Adipocyte (in vitro differentiated cells): ENCODE data around the gene PI4K2B.
"Not testable (repeated sequence)": the region's sequence is repeated elsewhere in the genome, so short reads cannot be mapped to it uniquely, and the experiment has no call there.

Experiments used
- DNase-seq: peaks from one replicate; pipeline ENCODE4 v3.0.0-alpha.2; 2015; ENCODE audit warnings: low read depth
- H3K27me3 ChIP-seq: replicated peaks from 2 replicates; pipeline ENCODE4 v1.7.0; 2013; ENCODE audit warnings: mild to moderate bottlenecking, low read length, moderate library complexity; ENCODE audit not compliant: control insufficient read depth, insufficient read depth
- H3K36me3 ChIP-seq: 2 replicates; pipeline ENCODE4 v1.7.0; 2013; ENCODE audit warnings: low read length, mild to moderate bottlenecking, moderate library complexity; ENCODE audit not compliant: control insufficient read depth, insufficient read depth, severe bottlenecking
- H3K4me1 ChIP-seq: 2 replicates; pipeline ENCODE4 v1.7.0; 2013; ENCODE audit warnings: mild to moderate bottlenecking, low read length, moderate library complexity; ENCODE audit not compliant: control insufficient read depth, insufficient read depth
- H3K4me3 ChIP-seq: 2 replicates; pipeline ENCODE4 v1.7.0; 2013; ENCODE audit warnings: mild to moderate bottlenecking, low read length, moderate library complexity
- H3K9ac ChIP-seq: 2 replicates; pipeline ENCODE4 v1.7.0; 2013; ENCODE audit warnings: mild to moderate bottlenecking, low read length, moderate library complexity
- H3K9me3 ChIP-seq: 2 replicates; pipeline ENCODE4 v1.7.0; 2013; ENCODE audit warnings: mild to moderate bottlenecking, low read length, moderate library complexity; ENCODE audit not compliant: control insufficient read depth

Gene PI4K2B

DNA sequence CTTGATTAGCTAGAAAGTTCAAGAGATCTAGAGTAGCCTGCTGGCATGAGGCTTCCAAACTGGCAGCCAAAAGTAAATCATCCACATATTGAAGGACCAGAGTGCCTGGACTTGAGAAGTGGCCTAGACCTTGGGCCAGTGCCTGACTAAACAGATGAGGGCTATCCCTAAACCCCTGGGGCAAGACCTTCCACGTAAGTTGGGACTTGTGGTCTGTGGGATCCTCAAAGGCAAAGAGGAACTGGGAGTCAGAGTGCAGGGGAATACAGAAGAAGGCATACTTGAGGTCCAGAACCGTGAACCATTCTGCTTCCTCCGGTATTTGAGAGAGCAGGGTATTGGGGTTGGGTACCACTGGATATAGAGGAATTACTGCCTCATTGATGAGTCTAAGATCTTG lies 8.4 kb downstream of the PI4K2B start:
- not testable (repeated sequence) for H3K36me3 ChIP-seq, H3K27me3 ChIP-seq, H3K4me1 ChIP-seq, H3K9ac ChIP-seq, DNase-seq, H3K4me3 ChIP-seq, H3K9me3 ChIP-seq

- DNase-seq, result no peak
- H3K9me3 ChIP-seq, result no peaks in the 10 kb centered on the region
- H3K36me3 ChIP-seq, result no peaks in the 10 kb centered on the region
Observed at GRCh38 chr4:25245181-25245580, 11.3 kb downstream of the PI4K2B start.

DNA sequence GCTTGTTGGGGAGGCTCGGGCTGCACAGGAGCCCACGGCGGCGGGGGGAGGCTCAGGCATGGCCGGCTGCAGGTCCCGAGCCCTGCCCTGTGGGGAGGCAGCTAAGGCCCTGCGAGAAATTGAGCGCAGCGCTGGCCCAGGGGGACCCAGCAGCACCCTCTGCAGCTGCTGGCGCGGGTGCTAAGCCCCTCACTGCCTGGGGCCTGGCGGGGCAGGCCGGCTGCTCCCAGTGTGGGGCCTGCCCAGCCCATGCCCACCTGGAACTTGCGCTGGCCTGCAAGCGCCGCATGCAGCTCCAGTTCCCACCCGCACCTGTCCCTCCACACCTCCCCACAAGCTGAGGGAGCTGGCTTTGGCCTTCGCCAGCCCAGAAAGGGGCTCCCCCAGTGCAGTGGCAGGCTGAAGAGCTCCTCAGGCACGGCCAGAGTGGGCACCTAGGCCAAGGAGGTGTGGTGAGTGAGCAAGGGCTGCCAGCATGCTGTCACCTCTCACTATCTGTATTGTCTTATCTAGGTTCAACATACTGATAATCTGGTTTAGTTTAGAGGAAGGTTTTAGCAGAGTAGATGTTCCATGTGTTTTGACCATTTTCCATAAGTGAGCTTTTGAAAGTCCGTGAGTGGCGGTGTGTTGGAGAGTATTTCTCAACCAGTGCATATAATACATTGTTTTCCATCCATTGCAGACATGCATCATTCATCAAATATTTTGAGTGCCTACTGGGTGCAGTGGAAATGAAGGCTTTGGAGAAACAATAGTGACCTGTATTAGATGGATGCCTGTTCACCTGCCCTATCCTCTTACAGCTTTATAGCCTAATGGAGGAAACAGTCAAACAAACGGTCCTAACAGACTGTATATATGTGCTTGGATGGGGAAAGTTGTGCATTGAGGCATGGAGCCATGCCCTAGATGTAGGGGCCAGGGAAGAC lies 13.1 kb downstream of the PI4K2B start:
- DNase-seq, result no peak
- Histone ChIP-seq H3K9ac (no peak overlapping the region), H3K4me3 (no peak overlapping the region), H3K36me3 (no peaks in the 10 kb centered on the region), H3K27me3 (no peaks in the 10 kb centered on the region), H3K9me3 (no peaks in the 10 kb centered on the region), H3K4me1 (no peaks in the 10 kb centered on the region)

More at GRCh38 chr4:25245181-25245580, 11.3 kb downstream of the PI4K2B start:
- no peaks in the 10 kb centered on the region for H3K4me1 ChIP-seq
- H3K27me3 ChIP-seq, result no peaks in the 10 kb centered on the region
- no peak overlapping the region for H3K4me3 ChIP-seq
- no peak overlapping the region for H3K9ac ChIP-seq

DNA sequence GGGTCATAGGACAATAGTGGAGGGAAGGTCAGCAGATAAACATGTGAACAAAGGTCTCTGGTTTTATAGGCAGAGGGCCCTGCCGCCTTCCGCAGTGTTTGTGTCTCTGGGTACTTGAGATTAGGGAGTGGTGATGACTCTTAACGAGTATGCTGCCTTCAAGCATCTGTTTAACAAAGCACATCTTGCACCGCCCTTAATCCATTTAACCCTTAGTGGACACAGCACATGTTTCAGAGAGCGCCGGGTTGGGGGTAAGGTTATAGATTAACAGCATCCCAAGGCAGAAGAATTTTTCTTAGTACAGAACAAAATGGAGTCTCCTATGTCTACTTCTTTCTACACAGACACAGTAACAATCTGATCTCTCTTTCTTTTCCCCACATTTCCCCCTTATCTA lies 15.0 kb downstream of the PI4K2B start:
- H3K9me3 ChIP-seq, DNase-seq, H3K27me3 ChIP-seq, H3K9ac ChIP-seq, H3K4me3 ChIP-seq, H3K36me3 ChIP-seq: not testable (repeated sequence)
- peaks cover 12% of the 10 kb centered on the region for H3K4me1 ChIP-seq

DNA sequence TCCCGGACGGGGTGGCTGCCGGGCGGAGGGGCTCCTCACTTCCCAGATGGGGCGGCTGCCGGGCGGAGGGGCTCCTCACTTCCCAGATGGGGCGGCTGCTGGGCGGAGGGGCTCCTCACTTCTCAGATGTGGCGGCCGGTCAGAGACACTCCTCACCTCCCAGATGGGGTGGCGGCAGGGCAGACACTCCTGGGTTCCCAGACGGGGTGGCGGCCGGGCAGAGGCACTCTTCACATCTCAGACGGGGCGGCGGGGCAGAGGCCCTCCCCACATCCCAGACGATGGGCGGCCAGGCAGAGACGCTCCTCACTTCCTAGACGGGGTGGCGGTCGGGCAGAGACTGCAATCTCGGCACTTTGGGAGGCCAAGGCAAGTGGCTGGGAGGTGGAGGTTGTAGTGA lies 15.7 kb downstream of the PI4K2B start:
- not testable (repeated sequence) for H3K9ac ChIP-seq, H3K9me3 ChIP-seq, H3K4me3 ChIP-seq, DNase-seq, H3K27me3 ChIP-seq, H3K36me3 ChIP-seq
- H3K4me1 ChIP-seq, result peaks cover 12% of the 10 kb centered on the region

DNA sequence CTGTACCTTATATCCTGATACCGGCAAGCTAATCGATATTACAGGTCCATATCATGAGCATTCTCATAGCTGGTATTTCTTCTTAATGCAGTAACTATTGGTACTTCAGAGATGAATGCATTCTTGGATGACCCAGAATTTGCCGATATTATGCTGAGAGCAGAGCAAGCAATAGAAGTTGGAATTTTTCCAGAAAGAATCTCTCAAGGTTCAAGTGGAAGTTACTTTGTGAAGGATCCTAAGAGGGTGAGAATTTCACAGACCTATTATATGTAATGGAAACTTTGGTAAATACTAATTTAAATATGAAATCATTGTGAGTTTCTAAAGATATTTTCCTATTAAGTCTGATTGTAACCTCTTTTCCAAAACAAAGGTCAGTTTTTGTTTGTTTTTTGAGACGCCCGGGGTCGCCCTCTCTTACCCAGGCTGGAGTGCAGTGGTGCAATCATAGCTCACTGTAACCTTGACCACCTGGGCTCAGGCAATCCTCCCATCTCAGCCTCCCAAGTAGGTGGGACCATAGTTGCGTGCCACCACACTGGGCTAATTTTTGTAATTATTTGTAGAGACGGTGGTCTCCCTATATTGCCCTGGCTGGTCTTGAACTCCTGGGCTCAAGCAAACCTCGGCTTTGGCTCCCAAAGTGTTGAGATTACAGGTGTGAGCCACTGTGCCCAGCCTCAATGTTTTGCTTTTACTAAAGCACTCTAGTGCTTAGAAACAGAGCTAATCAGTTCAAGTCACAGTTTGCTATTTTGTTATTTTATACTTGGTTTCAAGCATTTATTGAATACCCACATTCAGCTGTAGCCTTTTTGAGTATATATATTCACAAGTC lies 18.6 kb downstream of the PI4K2B start:
- H3K9me3 ChIP-seq, result no peaks in the 10 kb centered on the region
- no peak overlapping the region for H3K9ac ChIP-seq
- no peak for DNase-seq
- H3K4me1 ChIP-seq, result peaks cover 12% of the 10 kb centered on the region
- no peak overlapping the region for H3K4me3 ChIP-seq
- no peaks in the 10 kb centered on the region for H3K27me3 ChIP-seq
- H3K36me3 ChIP-seq, result peaks cover 25% of the 10 kb centered on the region

- Histone ChIP-seq H3K4me3 (peak overlapping the region; percentile 40), H3K9ac (no peak overlapping the region), H3K36me3 (peaks cover 25% of the 10 kb centered on the region), H3K4me1 (peaks cover 12% of the 10 kb centered on the region), H3K27me3 (no peaks in the 10 kb centered on the region), H3K9me3 (no peaks in the 10 kb centered on the region)
- no peak for DNase-seq
Observed at GRCh38 chr4:25253071-25253445, 19.2 kb downstream of the PI4K2B start.

- Histone ChIP-seq H3K4me1 (peaks cover 12% of the 10 kb centered on the region), H3K36me3 (peaks cover 25% of the 10 kb centered on the region)
- H3K9ac ChIP-seq, DNase-seq, H3K27me3 ChIP-seq, H3K9me3 ChIP-seq, H3K4me3 ChIP-seq: not testable (repeated sequence)
Observed at GRCh38 chr4:25253786-25254185, 20.0 kb downstream of the PI4K2B start.

GRCh38 chr4:25258980-25259578 lies 25.2 kb downstream of the PI4K2B start:
- no peak for DNase-seq
- Histone ChIP-seq H3K4me1 (peaks cover 5% of the 10 kb centered on the region), H3K9me3 (no peaks in the 10 kb centered on the region), H3K4me3 (no peak overlapping the region), H3K9ac (no peak overlapping the region), H3K27me3 (no peaks in the 10 kb centered on the region), H3K36me3 (peaks cover 38% of the 10 kb centered on the region)

DNA sequence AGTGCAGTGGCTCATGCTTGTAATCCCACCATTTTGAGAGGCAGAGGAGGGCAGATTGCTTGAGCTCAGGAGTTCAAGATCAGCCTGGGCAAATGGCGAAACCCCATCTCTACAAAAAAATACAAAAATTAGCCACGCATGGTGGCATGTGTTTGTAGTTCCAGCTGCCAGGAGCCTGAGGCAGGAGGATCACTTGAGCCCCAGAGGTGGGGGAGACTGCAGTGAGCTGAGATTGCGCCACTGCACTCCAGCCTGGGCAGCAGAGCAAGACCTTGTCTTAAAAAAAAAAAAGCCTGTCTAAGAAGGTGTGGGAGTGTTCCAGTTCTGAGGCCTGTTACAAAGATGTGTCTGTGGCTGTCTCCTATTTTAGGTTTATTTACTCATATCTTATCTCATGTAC lies 38.0 kb downstream of the PI4K2B start:
- peaks cover 29% of the 10 kb centered on the region for H3K36me3 ChIP-seq
- H3K9me3 ChIP-seq, result no peaks in the 10 kb centered on the region
- H3K4me1 ChIP-seq, result no peaks in the 10 kb centered on the region
- DNase-seq, result no peak
- H3K9ac ChIP-seq, result no peak overlapping the region
- H3K4me3 ChIP-seq, result no peak overlapping the region
- H3K27me3 ChIP-seq, result no peaks in the 10 kb centered on the region

DNA sequence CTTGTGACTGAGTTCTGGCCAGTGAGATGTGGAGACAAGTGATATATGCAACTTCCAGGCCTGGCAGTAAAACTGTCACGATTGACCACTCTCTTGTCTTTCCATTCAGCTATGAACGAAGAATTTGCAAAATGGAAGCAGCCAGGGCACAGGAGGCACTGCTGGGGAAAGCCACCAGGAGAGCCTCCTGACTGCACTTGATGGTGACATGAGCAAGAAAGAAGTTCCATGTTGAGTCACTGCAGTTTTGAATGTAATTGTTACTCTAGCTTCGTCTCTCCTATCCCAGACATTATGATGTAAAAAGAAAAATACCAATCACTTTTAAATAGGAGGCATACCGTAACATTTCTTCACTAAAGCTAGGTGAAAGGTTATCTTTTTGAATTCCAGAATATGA lies 46.4 kb downstream of the PI4K2B start:
- H3K27me3 ChIP-seq, result no peaks in the 10 kb centered on the region
- peaks cover 28% of the 10 kb centered on the region for H3K36me3 ChIP-seq
- H3K9me3 ChIP-seq, result no peaks in the 10 kb centered on the region
- no peaks in the 10 kb centered on the region for H3K4me1 ChIP-seq
- H3K4me3 ChIP-seq, result no peak overlapping the region
- DNase-seq, result no peak
- no peak overlapping the region for H3K9ac ChIP-seq
